H9 (cell line): ENCODE data around the gene NPTXR. TPM values are rescaled to one million over a fixed set of nuclear protein-coding genes. Genes with fewer than 3 reads are reported as not detected.

Experiments used
- DNase-seq: peaks from one replicate; pipeline ENCODE4 v3.0.0-alpha.2; 2017
- H2AFZ ChIP-seq: one replicate; pipeline ENCODE4 v1.6.1; 2013; ENCODE audit warnings: mild to moderate bottlenecking, low read length, control low read depth, moderate library complexity
- H2AK5ac ChIP-seq: 2 replicates; pipeline ENCODE4 v1.6.1; 2013; ENCODE audit warnings: low read length, control low read depth, mixed read lengths; ENCODE audit not compliant: insufficient read length
- H2BK120ac ChIP-seq: one replicate; pipeline ENCODE4 v1.6.1; 2013; ENCODE audit warnings: low read depth, mild to moderate bottlenecking, low read length, control low read depth, inconsistent platforms; ENCODE audit not compliant: poor library complexity, severe bottlenecking
- H2BK12ac ChIP-seq: 2 replicates; pipeline ENCODE4 v1.6.1; 2013; ENCODE audit warnings: low read length, control low read depth, mixed read lengths, low read depth; ENCODE audit not compliant: insufficient read length
- H2BK15ac ChIP-seq: 2 replicates; pipeline ENCODE4 v1.6.1; 2013; ENCODE audit warnings: low read depth, low read length, control low read depth
- H2BK20ac ChIP-seq: one replicate; pipeline ENCODE4 v1.6.1; 2013; ENCODE audit warnings: low read depth, mild to moderate bottlenecking, low read length, control low read depth, inconsistent platforms; ENCODE audit not compliant: poor library complexity, severe bottlenecking
- H2BK5ac ChIP-seq: 2 replicates; pipeline ENCODE4 v1.6.1; 2013; ENCODE audit warnings: low read length, control low read depth, mixed read lengths; ENCODE audit not compliant: insufficient read length
- H3K14ac ChIP-seq: 2 replicates; pipeline ENCODE4 v1.6.1; 2013; ENCODE audit warnings: low read length, control low read depth; ENCODE audit not compliant: insufficient read depth
- H3K18ac ChIP-seq: 2 replicates; pipeline ENCODE4 v1.6.1; 2013; ENCODE audit warnings: low read depth, mild to moderate bottlenecking, mixed read lengths, low read length, control low read depth; ENCODE audit not compliant: insufficient read length
- H3K23ac ChIP-seq: 2 replicates; pipeline ENCODE4 v1.6.1; 2013; ENCODE audit warnings: low read length, control low read depth, mixed read lengths, low read depth; ENCODE audit not compliant: insufficient read length
- H3K23me2 ChIP-seq: 2 replicates; pipeline ENCODE4 v1.6.1; 2013; ENCODE audit warnings: low read depth, mild to moderate bottlenecking, mixed read lengths, low read length, control low read depth; ENCODE audit not compliant: insufficient read length, poor library complexity, severe bottlenecking
- H3K27ac ChIP-seq: 2 replicates; pipeline ENCODE4 v1.5.1; 2013; ENCODE audit warnings: low read length, control low read depth, mixed read lengths, low read depth; ENCODE audit not compliant: insufficient read length
- H3K27me3 ChIP-seq: 2 replicates; pipeline ENCODE4 v1.6.1; 2013; ENCODE audit warnings: low read length, control low read depth, inconsistent platforms; ENCODE audit not compliant: insufficient read depth
- H3K4ac ChIP-seq: 2 replicates; pipeline ENCODE4 v1.6.1; 2013; ENCODE audit warnings: low read depth, mild to moderate bottlenecking, control low read depth, inconsistent platforms, low read length, moderate library complexity
- H3K4me1 ChIP-seq: 2 replicates; pipeline ENCODE4 v1.6.1; 2013; ENCODE audit warnings: low read length, control low read depth, inconsistent platforms; ENCODE audit not compliant: insufficient read depth
- H3K4me2 ChIP-seq: 2 replicates; pipeline ENCODE4 v1.6.1; 2013; ENCODE audit warnings: low read length, control low read depth, mixed read lengths; ENCODE audit not compliant: insufficient read length, insufficient read depth
- H3K56ac ChIP-seq: 2 replicates; pipeline ENCODE4 v1.6.1; 2013; ENCODE audit warnings: low read depth, mild to moderate bottlenecking, mixed read lengths, low read length, control low read depth; ENCODE audit not compliant: insufficient read length
- H3K79me1 ChIP-seq: 2 replicates; pipeline ENCODE4 v1.6.1; 2013; ENCODE audit warnings: low read depth, mild to moderate bottlenecking, moderate library complexity, low read length, control low read depth, inconsistent platforms; ENCODE audit not compliant: insufficient read depth, poor library complexity, severe bottlenecking
- H3K79me2 ChIP-seq: 2 replicates; pipeline ENCODE4 v1.6.1; 2013; ENCODE audit warnings: low read length, control low read depth, inconsistent platforms; ENCODE audit not compliant: insufficient read depth
- H3K9ac ChIP-seq: 2 replicates; pipeline ENCODE4 v1.6.1; 2013; ENCODE audit warnings: low read length, control low read depth, mixed read lengths; ENCODE audit not compliant: insufficient read length; ENCODE audit errors: extremely low read depth
- H3K9me3 ChIP-seq: one replicate; pipeline ENCODE4 v1.6.1; 2013; ENCODE audit warnings: low read depth, low read length, inconsistent platforms; ENCODE audit not compliant: control insufficient read depth
- H3T11ph ChIP-seq: one replicate; pipeline ENCODE4 v1.6.1; 2013; ENCODE audit warnings: mild to moderate bottlenecking, low read length, control low read depth, inconsistent platforms
- H4K20me1 ChIP-seq: one replicate; pipeline ENCODE4 v1.6.1; 2013; ENCODE audit not compliant: control insufficient read depth, insufficient read length, insufficient read depth
- H4K5ac ChIP-seq: 2 replicates; pipeline ENCODE4 v1.6.1; 2013; ENCODE audit warnings: low read depth, mild to moderate bottlenecking, mixed read lengths, low read length, control low read depth; ENCODE audit not compliant: insufficient read length
- H4K8ac ChIP-seq: replicated peaks from 2 replicates; pipeline ENCODE4 v1.6.1; 2013; ENCODE audit warnings: low read length, control low read depth, mixed read lengths, low read depth; ENCODE audit not compliant: insufficient read length
- H4K91ac ChIP-seq: 2 replicates; pipeline ENCODE4 v1.6.1; 2013; ENCODE audit warnings: low read depth, mild to moderate bottlenecking, moderate library complexity, mixed read lengths, low read length, control low read depth; ENCODE audit not compliant: insufficient read length
- H3K27ac Mint-ChIP-seq, 3 experiments: 2 replicates in 2 of 3; 3 replicates in 1 of 3; pipeline ENCODE4 v1.8.0; 2020 to 2021; ENCODE audit warnings: mixed read lengths in 3 of 3, mild to moderate bottlenecking in 1 of 3, moderate library complexity in 1 of 3
- H3K27me3 Mint-ChIP-seq: 2 replicates; pipeline ENCODE4 v1.8.0; 2021; ENCODE audit warnings: low read depth, mild to moderate bottlenecking, moderate library complexity, mixed read lengths
- H3K36me3 Mint-ChIP-seq, 3 experiments: 2 replicates in 2 of 3; 3 replicates in 1 of 3; pipeline ENCODE4 v1.8.0; 2020 to 2021; ENCODE audit warnings: low read depth in 3 of 3, mixed read lengths in 3 of 3; ENCODE audit not compliant: insufficient read depth in 1 of 3
- H3K4me1 Mint-ChIP-seq, 2 experiments: 2 replicates each; pipeline ENCODE4 v1.8.0; 2020; ENCODE audit warnings: mixed read lengths in 2 of 2
- H3K4me3 Mint-ChIP-seq, 2 experiments: 2 replicates in 1 of 2; 3 replicates in 1 of 2; pipeline ENCODE4 v1.8.0; 2020 to 2021; ENCODE audit warnings: mild to moderate bottlenecking in 2 of 2, mixed read lengths in 2 of 2, moderate library complexity in 1 of 2
- H3K9me3 Mint-ChIP-seq, 2 experiments: 2 replicates in 1 of 2; 3 replicates in 1 of 2; pipeline ENCODE4 v1.8.0; 2020; ENCODE audit warnings: mild to moderate bottlenecking in 2 of 2, mixed read lengths in 2 of 2, moderate library complexity in 1 of 2
- CTCF ChIP-seq: fragments of 200-600 bp; sonication (generic); conservative IDR thresholded peaks from 3 replicates; pipeline ENCODE4 v1.8.0; 2021; ENCODE audit warnings: antibody characterized with exemption, mild to moderate bottlenecking
- WGBS: extraction: QIAGEN DNeasy Blood & Tissue Kit; methylation state at CpG from one replicate; pipeline ENCODE4 v1.1.7; 2013; ENCODE audit warnings: missing lambda C conversion rate, low lambda C conversion rate, mixed read lengths; ENCODE audit not compliant: insufficient read length; ENCODE audit errors: extremely low coverage; 5-methylcytosine and 5-hydroxymethylcytosine counted together
- total RNA-seq: library from RNA; stranded (reverse); gene quantifications from 2 replicates; pipeline ENCODE4 v1.2.1, GENCODE V29; 2021

The NPTXR gene
- total RNA-seq, 1 experiment from 2014 or later: 8.1 TPM

DNA sequence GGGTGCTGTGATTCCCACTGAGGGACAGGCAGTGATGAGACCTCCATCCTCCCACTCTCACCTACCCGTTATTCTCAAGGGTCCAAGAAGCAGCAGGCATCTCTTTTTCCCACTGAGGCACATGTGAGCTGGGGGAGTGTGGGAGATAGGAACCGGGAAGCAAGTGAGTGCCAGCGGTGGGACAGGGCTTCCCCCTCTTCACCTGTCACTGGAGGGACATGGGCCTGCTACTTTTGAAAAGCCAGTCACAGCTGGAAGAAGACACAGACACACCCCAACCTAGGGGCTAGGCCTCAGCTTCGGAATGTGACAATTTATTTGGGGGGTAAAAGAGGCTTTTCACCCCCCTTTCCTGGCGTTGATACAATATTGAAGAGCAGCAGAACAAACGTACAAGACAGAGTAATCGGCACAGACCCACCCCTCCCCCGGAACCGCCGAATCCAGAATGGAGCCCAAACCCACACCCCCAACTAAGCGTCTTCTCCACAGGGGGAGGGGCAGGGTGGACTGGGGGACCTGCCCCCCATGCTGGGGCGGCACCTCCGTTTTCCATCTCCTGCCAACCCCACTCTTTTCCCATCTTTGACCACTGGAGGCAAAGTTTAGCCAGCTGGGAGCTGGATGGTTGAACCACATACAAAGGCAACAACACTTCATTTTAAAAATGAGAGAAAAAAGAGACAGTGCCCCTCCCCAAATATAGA lies 17.5 kb upstream of the NPTXR start:
- Histone ChIP-seq H3T11ph (no peak overlapping the region), H3K9me3 (no peaks in the 10 kb centered on the region), H3K23me2 (no peaks in the 10 kb centered on the region), H3K27ac (no peak overlapping the region), H2AK5ac (no peak overlapping the region), H2BK15ac (no peak overlapping the region), H3K4ac (no peak overlapping the region), H2BK5ac (no peak overlapping the region), H3K18ac (no peak overlapping the region), H2BK20ac (no peak overlapping the region), H2BK120ac (no peak overlapping the region), H2BK12ac (no peak overlapping the region), H3K4me1 (no peaks in the 10 kb centered on the region; the same call in 1 of the 2 replicates), H3K79me1 (no peaks in the 10 kb centered on the region), H4K5ac (no peak overlapping the region), H3K4me2 (no peak overlapping the region), H3K9ac (no peak overlapping the region), H4K8ac (no peak overlapping the region), H3K79me2 (no peaks in the 10 kb centered on the region), H4K20me1 (no peaks in the 10 kb centered on the region), H2AFZ (no peak overlapping the region), H4K91ac (no peak overlapping the region), H3K27me3 (no peaks in the 10 kb centered on the region), H3K23ac (no peak overlapping the region), H3K56ac (no peak overlapping the region), H3K14ac (no peak overlapping the region)
- Mint-ChIP-seq H3K9me3 (no peaks in the 10 kb centered on the region), H3K4me3 (peak overlapping the region in 1 of 2 experiments; percentile 3; a peak in 2 of 5 replicates), H3K36me3 (peaks cover 2 to 10% (median 8%) of the 10 kb centered on the region in 3 experiments; a peak in 5 of 7 replicates), H3K4me1 (peaks cover 30 to 49% of the 10 kb centered on the region in 2 experiments), H3K27me3 (peaks cover 9% of the 10 kb centered on the region), H3K27ac (peak overlapping the region in 1 of 3 experiments; percentile 60; a peak in 1 of 7 replicates)
- no CpG with 5 or more reads among the region's 13 CpGs for WGBS
- DNase-seq: peak; percentile 24
- TF ChIP-seq CTCF: peak; percentile 39
